SKM-1 (cell line): ENCODE measurements around the gene MCC.
A peak's percentile ranks its signal among the peaks of the same experiment; 100 is the strongest.

Experiments used
- DNase-seq: peaks from one replicate; lab custom pipeline; 2025; ENCODE audit not compliant: unreplicated experiment; lab: John Stamatoyannopoulos, UW

MCC gene

DNA sequence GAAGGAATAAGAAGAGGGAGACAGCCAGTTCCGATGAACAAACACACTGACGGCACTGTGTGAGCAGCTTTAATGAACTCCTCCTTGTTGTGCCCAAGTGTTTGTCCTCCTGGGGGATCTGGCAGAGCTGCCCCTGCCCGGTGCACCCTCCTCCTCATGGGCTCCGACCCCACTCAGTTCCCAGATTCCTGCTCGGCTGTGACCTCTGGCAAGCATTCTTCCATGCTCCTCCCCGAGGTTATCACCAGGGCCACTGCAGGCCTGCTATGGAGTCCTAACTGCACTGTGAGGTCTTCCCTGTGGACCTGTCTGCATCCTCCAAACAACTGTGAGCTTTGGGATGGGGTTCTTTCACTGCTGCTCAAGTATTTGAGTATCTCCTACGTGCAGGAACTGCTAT is 369.5 kb downstream of the MCC start:
- DNase-seq: no peak

DNA sequence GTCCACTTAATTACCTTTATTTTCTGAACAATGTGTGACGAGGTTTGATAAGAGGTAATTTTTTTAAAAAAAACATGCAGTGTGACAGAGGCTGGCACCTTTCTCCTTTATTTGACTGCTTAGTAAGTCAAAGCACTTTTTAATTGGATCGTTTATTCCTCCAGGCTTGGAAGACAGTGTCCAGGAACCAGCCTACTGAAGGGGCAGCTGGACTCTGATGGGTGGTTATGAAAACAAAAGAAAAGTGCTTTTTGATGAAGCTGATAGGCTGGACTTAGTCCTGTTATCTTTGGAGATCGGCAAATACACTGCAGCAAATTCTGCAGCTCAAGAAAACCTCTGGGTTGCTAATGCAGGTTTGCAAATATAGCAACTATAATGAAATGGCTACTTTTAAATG is 370.0 kb downstream of the MCC start:
- DNase-seq: no peak

DNA sequence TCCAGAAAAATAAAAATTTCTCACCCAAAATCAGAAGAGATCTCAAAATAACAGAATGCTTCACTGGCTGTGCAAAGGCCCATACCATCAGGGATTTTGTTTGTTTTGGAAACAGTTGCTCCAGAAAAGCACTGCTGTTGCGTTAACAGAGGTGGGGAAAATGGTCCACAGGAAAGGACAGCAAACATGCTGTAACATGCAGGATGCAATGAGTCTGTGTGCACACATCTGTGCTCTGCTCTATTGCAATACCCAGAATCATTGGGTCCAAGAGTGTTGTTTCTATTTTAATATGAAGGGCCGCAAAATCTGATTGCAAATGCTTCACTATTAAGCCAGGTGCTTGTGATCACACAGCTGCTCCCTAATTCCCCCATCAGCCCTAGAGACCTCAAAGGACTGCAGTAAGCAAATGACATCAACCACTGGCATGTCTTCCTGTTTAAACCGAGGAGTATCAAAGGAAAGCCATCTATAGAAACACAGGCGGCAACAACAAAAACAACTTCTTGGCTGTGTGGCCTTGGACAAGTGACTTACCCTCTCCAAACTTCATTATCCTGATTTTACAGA is 370.6 kb downstream of the MCC start:
- DNase-seq: no peak

DNA sequence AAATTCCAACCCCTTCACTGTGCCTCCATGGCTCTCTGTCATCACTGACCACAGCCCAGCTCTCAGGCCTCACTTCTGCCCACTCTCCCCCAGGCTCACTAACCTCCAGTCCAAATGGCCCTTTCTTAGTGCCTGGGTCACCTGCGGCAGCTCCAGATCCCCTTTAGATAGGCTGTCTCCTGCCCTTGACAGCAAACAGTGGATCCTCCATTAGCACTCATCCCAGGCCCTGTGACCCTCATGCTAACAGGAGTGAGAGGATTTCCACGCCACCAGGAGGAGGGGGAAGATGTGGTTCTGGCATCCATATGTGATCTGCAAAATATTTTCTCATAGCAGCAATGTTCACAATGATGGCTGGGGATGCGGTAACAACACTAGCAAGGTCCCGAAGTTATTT is 372.3 kb downstream of the MCC start:
- DNase-seq: no peak

DNA sequence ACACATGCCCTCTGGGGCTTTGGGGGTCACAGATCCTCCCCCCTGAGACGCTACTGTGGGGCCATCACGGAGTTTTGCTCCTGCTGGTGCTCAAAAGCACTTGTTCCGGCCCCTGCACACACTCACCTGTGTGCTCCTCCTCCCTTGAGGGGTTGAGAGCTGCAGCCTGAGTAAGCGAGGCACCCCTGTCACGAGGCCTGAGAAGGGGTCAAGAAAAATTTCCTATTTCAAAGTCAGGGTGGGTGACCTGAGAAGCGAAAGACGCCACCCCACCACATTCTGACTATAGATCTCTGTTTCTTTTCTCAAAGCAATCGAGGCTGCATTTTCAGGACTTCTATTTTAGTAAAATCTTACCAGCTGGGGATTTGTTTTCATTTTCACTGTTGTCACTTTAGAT is 373.2 kb downstream of the MCC start:
- no peak for DNase-seq

DNA sequence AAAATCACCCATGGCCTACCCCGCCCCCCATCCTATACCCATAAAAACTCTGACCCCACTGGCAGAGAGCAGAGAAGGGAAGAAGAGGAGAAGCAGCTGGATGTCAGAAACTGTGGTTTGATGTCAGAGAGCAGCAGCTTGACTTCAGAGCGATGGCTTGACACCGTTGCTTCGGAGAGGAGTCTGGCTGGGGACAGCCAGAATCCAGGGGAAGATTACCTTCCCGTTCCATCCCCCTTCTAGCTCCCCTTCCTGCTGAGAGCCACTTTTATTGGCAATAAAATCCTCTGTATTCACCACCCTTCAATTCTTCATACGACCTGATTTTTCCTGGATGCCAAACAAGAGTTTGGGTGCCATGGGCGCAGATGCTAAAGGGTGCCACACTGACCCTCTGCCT is 373.7 kb downstream of the MCC start:
- no peak for DNase-seq

DNA sequence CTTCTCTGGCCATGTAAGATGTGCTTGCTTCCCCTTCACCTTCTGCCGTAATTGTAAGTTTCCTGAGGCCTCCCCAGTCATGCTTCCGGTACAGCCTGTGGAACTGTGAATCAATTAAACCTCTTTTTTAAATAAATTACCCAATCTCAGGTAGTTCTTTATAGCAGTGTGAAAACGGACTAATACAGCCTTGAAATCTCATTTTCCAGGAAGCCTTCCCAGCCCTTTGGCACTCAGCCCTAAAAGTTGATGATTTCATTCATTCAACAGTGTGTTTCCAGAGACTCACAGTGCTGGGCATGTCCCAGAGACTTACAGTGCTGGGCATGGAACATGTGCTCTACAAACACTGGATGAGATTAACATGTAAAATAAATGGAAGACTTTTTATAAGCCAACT is 375.8 kb downstream of the MCC start:
- no peak for DNase-seq

DNA sequence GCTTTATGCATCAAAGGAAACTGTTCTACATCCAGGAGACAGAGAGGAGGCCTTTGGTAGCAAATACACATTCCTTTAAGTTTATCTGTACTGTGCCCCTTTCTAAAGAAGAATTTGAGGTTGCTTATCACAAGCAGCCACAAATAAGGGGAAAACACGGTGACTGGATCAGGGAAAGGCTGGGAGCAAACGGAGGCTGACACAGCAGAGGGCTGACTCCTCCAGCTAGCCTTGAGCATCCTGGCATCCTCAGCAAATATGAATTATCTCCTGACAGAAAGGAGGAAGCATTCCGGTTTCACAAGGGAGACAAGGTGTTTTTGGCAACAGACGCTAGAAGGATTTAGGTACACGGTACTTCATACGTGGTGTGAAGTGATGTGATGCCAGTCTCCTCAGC is 378.1 kb downstream of the MCC start:
- no peak for DNase-seq

DNA sequence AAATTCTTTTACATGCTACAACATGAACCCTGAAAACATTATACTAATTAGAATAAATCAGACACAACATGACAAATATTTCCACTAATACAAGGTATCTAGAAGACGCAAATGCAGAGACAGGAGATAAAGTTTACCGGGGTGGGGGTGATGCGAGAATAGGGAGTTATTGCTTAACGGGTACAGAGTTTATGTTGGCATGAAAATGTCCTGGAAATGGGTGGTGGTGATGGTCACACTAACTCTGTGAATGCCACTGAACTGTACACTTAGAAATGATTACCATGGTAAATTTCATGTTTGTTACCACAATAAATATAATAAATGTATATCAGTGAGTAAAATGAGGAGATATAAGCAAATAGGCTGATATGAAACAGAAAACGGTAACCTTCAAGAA is 378.9 kb downstream of the MCC start:
- no peak for DNase-seq

DNA sequence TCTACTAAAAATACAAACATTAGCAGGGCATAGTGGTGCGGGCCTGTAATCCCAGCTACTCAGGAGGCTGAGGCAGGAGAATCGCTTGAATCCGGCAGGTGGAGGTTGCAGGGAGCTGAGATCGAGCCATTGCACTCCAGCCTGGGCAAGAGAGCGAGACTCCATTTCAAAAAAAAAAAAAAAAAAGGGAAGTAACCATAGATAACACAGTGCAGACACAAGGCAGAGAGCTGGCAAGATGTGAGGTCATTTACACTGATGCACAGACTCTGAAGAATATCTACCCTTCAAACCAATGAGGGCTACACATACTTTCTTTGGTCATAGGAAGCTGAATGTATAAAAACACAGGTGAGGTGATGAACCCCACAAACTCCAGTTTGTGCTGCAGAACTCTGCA is 379.8 kb downstream of the MCC start:
- peak; percentile 16 for DNase-seq

DNA sequence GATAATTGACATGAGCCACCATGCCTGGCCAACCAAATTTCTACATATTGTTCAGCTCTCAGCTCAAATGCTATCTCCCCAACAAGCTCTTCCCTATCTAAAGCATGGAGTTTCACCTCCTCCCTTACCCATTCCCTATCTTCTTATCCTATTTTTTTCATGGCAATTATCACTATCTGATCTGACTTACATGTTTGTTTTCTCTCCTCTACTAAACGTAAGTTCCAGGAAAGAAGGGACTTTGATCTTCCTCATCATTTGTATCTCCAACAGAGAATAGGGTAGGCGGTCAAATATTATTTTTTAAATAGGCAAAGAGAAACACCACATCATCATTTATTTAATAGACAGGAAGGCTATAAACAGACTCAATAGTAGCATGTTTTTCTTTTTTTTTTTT is 381.4 kb downstream of the MCC start:
- no peak for DNase-seq

DNA sequence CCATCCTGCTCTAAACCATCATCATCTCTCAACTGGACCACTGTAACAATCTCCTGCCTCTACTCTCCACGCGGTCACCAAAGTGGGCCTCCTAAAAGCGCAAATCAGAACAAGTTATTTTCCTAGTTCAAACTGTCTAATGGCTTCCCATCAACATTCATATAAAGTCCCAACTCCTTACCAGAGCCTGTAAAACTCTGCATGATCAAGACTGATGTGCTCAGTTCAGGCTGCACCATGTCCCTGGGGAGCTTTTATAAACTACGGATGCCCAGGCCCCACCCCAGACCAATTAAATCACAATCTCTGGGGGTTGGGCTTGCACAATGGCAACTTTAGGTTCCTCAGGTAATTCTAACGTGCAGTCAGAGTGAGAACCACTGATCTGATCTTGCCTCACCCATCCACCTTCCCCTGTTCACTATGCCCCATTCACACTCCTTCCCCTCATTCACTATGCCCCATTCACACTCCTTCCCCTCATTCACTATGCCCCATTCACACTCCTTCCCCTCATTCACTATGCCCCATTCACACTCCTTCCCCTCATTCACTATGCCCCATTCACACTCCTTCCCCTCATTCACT is 382.5 kb downstream of the MCC start:
- no peak for DNase-seq

DNA sequence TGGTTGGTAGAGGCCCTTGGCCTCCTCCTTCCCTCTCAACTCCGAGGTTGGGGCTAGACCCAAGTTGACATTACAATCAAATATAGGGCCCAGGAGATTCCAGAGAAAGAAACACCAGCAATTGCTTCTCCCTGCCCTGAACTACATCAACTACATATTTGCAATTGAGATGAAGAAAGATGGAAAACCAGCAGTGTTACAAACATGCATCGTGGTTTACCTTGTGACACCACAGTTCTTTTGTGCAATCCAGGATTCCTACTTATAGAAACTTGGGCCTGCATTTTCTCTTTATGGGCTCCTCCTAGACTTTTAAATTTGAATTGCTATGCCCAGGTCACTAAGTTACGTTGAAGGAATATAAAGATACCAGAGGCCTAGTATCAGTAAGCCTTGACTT is 384.9 kb downstream of the MCC start:
- DNase-seq: no peak

DNA sequence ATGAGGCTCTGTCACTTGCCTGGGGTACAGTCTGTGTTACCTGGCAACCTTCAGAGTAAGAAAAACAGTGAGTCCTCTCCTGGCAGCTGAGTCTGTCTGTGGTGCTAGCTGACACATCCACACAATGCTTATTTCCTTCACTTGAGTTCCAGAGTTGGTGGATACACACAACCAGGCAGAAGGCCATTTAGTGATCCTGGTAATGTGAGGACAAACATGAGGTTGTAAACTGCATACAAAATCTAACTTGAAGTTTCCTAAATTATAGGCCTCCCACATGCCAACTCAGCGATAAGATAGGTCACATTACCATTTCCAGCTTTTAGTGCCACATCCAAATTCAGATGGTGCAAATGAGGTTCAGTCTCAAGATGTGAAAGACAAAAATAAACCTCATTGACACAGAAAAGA is 386.1 kb downstream of the MCC start:
- DNase-seq: no peak

DNA sequence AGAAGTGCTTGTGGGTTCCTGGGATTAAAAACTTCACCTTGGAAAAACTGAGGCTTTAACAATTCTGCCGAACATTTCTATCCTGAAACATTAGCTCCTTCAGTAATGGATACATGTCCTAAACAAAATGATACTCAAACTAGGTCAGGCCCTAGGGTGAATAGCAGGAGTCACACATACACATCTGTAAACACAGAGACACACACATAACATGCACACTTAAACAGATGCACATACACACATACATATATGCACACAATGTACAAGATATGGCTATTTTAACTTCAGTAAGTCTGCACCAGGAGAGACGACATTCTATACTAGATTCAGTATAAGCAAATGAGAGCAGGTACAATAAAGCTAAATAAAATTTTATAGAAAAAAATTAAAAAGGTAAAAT is 387.3 kb downstream of the MCC start:
- DNase-seq: no peak

DNA sequence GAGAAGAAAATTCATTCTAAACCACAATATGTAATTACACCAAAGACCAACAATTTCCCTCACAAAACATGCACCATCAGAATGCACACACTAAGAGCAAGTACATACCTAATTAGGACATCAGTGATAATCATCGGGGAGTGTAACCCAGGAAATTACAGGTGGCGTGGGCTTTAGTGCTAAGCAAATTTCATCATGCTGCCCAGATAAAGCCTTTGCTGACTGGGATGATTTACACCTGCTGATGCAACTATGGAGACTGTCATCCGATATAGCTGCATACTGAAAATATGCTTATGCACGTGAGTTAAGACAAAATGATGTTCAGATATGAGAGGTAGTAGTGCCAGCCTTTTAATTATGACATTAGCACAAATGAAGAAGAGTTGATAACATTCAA is 388.4 kb downstream of the MCC start:
- DNase-seq: no peak

DNA sequence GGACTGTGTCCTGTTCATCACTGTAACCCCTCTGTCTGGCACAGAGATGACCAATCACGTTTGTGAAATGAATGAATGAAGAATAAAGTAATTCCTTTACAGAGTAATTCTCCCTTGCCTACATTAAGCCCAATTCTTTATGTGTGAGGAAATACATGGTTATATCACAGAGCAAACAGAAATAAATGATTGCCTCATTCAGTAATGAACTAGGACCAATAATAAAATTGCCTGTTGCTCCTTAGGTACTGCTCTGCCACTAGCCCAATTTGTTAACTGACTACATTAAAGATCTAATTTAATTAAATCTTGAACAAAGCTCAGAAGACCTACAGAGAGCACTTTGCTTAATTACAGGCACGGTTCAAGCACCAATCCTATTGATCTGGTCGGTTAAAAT is 389.9 kb downstream of the MCC start:
- no peak for DNase-seq

DNA sequence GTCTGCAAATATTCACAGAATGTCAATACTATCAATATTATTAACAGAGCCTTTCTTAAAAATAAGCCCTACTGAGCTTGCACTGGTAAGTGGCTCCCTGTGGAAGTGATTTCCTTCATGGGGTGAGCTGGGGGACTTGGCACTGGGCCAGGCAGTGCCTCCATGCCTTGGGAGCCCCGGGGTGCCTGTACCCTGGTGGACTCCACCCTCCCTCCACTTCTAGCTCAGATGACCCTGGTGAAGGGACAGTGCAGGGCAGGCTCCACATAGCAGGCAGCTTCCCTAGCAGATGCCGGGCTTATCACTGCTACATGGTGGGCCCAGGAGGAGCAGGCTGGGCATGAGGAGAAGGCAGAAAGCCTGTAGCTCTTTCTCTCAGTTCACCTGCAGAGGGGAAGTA is 392.4 kb downstream of the MCC start:
- no peak for DNase-seq

DNA sequence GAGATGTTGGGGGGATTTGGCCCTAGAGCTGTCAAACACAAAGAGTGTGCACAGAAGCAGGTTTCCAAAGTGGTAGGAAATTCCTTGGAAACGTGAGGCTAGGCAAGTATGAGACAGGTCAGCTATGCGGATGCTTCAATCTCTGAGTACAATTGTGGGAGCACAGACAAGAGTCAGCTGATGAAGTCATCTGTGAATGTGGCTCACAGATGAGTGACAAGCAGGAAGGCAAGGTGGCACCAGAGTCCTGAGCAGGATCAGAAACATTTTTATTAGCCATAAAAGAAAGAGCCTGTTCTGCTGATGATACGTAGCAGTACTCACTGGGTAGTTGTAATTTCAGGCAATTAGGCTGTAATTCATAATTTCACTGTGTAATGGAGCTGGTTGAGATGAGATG is 394.7 kb downstream of the MCC start:
- DNase-seq: no peak

DNA sequence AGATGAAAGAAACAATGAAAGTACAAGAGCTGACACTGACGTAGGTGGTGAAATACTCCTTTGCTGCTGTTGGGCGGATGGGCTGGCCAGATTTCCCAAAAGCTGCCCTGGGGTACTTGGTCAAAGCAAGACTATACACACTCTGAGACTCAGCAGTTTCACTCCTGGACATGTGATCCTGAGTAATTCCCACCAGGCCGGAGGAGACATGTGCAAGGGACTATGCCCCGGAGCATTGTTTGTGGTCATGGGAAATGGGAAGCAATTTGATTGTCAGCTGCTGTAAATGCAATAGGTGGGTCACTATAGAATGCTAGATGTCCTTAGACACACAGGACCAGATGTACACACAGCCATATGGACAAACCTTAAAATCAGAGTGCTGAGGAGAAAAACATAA is 395.6 kb downstream of the MCC start:
- DNase-seq: no peak

DNA sequence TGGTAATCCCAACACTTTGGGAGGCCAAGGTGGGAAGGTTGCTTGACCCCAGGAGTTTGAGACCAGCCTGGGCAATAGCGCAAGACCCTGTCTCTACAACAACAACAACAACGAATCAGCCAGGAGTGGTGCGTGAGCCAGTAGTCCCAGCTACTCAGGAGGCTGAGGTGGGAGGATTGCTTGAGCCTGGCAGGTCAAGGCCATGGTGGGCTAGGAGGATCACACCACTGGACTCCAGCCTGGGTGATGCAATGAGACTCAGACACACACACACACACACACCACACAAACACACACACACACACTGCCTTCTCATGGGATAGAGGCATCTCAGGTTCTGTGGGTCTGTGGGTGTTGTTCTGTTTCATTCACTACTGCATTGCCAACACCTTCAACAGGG is 396.6 kb downstream of the MCC start:
- DNase-seq: no peak

DNA sequence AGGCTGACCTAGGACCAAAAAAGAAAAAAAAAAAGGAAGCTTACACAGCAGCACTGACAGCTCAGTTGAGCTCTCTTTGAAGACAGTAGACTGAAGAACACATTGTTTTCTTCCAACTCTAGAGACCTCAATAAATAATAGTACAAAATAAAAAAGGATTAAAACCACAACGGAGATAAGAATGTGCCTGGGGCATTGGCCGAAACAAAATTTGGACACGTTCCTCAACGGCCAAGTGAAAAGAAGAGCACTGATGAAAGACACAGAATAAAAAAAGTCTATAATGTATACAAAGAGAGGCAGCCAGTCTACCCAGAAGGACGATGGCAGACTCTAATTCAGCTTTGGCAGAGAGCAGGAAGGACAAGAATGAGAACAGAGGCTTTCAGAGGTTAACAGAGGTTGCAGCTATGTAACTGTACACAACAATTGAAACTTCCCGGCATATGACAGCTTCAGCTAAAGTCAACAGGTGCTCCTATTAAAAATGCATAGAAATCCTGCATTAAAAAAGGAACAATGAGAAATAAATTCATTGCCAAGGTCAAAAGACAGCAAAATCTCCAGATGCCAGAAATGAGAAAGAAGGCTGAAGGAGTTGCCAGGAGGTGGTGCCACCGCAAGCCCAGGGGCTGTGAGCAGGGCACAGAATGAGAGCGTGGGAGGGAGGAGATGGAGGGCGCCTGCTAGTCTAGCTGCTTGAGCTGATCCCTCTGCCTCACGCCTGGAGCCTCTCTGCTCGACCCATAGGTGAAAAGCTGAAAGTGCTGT is 397.7 kb downstream of the MCC start:
- DNase-seq: no peak
